NCI-H2081 treated with DMSO at 0.1 percent for 48 hours (cell line): ENCODE results near the gene FAM216A.
A peak's percentile ranks its signal among the peaks of the same experiment; 100 is the strongest.
"Not testable (repeated sequence)": the region's sequence is repeated elsewhere in the genome, so short reads cannot be mapped to it uniquely, and the experiment has no call there.

Experiments used
- DNase-seq: peaks from one replicate; lab custom pipeline; 2025; lab: John Stamatoyannopoulos, UW

FAM216A gene, protein sequence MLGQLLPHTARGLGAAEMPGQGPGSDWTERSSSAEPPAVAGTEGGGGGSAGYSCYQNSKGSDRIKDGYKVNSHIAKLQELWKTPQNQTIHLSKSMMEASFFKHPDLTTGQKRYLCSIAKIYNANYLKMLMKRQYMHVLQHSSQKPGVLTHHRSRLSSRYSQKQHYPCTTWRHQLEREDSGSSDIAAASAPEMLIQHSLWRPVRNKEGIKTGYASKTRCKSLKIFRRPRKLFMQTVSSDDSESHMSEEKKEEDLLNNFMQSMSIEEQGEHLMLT

DNA sequence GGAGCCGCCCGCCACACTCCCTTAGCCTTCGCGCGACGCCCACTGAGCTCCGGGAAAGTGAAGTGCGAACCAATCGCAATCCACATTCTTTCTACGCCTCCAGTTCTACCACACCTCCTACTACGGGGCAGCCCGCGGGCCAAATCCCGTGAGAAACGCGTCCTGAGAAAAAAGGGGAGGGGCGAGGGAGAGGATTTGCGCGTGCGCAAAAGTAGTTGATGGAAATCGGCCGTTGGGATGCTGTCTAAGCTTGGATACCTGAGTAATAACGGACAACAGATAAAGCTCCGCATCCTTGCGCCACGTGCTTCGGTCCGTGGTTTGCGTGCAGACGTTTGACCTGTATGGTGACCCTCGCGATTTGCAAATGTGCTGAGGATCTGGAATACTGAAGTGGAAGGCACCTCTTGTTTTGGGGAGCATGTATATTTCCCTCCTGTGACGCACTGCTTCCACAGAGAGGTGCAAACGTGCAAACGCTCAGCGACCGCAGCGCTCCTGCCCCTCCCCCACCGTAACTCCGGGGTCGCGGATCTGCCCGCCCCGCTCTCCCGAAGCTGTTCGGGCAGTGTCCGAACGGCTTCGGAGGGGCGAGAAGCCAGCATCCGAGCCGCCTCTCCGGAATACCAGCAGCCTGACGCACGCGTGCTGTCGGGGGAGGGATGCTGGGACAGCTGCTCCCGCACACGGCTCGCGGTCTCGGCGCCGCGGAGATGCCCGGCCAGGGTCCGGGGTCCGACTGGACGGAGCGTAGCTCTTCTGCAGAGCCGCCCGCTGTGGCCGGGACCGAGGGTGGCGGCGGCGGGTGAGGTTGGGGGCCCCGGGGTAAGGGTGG, at the start of gene FAM216A, which contains the start of gene GPN3:
Gene FAM216A, plus strand, starts transcription at position 632 of the 835 bp plus-strand sequence. Its CDS starts 31 bp downstream, at position 663.
Gene GPN3, minus strand, starts transcription at position 44 of the 835 bp plus-strand sequence. CDS start 54 bp downstream, outside the sequence.
- peak; percentile 93 for DNase-seq

DNA sequence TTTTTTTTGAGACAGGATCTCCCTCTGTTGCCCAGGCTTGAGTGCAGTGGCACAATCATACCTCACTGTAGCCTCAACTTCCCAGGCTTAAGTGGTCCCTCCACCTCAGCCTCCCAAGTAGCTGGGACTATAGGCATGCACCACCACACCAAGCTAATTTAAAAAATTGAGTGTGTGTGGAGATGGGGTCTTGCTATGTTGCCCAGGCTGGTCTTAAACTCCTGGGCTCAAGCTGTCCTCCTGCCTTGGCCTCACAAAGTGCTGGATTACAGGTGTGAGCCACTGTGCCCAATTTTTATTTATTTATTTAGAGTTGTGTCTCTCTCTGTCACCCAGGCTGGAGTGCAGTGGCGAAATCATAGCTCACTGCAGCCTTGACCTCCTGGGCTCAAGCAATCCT, 48.0 kb upstream of the FAM216A start:
- not testable (repeated sequence) for DNase-seq

DNA sequence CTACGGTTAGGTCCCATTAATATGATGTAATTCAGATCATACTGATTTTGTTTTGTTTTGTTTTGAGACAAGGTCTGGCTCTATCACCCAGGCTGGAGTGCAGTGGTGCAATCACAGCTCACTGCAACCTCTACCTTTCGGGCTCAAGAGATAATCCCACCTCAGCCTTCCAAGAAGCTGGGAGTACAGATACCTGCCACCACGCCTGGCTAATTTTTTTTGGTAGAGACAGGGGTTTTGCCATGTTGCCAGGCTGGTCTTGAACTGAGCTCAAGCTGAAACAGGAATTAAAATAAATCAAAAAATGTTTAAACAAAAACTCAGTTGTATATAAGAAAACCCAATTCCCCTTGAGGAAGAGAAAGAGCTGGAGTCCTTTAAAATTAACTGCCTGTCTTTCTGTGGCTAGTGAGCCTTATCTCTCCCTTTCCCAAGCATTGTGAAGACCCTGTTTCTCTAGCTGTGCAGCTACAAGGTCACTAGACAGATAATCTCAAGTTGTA, 47.4 kb upstream of the FAM216A start:
- DNase-seq, result no peak

DNA sequence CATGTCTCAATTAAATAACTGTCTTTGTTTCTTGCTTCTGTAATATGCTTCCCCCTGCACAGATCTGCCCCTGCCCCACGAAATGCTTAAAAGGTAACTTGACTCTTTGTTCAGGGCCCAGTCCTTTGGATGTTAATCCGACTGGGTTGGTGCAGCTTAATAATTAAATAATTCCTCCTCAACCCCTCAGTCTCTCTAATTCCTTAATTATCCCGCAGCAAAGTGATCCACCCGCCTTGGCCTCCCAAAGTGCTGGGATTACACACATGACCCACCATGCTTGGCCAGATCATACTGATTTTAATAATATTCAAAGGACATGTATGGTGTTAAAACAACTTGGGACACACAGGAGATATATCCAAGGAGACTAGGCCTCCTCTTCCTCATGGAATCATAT, 46.9 kb upstream of the FAM216A start:
- no peak for DNase-seq

DNA sequence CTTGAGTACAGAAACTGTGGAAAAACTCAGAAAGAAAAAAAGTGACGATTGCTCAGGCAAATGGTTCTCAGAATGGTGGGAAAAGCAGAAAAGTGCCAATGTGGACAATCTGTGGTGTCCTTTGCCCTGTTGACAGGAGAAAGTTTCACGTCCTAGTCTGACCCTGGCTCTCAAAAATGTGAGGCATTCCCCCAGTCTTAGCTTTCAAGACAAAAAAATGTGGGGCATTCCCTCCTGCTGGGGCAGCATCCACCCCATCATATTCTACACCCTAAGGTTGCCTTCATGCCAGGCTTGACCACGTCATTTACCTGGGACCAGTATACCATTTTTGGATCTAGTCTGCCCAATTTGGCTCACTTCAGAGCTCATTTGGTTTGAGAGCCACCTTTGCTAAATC, 44.4 kb upstream of the FAM216A start:
- no peak for DNase-seq

DNA sequence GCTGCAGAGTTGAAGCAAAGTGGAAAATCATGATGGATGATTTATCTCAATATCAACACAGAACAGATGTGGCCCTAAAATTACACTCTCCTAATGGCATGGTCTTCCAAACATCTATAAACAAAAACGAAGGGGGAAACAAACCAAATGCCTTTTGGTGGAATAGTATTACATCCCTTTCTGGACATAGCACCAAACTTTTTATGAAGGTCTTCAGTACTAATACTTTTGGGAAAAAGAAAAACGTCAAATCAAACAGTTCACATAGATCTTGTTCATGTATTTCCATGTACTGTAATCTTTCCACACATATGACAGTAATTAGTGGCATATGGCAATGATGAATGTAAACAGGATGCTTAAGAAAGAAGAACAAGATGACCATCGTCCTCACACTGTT, 42.2 kb upstream of the FAM216A start:
- no peak for DNase-seq

DNA sequence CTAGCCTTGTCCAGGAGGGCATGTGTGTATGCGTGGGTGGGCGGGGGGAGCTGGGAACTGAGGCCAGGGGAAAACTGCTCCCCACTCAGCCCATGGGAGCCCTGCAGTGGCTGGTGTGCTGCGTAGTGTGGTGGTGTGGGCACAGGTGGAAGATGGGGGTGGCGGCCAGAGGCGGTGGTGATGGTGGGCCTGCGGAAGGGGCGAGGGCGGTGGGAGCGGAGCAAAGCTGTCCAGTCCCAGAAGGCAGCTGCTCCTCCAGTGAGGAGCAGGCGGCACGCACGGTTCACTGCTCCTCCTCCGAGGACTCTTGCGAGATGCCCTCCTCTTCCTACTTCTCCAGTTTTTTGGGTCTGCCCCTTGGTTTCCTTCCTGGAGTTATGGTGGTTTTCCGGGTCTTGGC, 39.0 kb upstream of the FAM216A start:
- not testable (repeated sequence) for DNase-seq

DNA sequence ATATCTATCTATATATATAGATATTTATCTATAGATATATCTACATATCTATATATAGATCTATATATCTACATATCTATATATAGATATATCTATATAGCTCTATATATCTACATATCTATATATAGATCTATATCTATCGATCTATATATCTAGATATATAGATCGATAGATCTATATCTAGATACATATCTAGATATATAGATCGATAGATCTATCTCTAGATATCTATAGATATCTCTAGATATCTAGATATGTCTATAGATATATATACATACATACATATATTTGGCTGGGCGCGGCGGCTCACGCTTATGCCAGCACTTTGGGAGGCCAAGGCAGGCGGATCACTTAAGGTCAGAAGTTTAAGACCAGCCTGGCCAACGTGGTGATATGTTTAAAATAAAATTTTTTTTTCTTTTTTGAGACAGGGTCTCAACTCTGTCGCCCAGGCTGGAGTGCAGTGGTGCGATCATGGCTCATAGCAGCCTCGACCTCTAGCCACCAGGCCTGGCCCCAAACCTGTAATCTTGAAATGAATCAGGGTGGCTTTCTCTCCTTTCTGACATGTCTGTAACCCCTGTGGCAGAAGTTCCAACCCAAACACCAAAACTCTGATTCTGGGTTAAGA, 36.6 kb upstream of the FAM216A start:
- DNase-seq, result no peak

DNA sequence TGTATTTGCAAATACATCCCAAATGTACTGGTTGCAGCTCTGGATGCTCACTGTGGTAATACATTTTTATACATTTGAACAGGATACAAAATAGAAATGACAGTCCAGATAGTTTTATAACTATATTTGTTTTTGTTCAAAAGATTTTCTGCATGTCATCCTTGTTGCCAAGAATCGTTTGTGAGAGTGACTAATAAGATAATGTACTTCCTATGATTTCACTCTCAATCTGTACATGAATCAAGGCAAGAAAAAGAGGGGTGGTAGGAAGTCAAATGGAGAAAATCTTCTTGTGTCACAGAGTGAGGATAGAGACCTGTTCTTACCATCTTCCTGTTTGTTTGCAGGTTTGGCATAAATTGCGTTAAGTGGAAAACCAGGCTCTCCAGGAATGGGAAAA, 32.4 kb upstream of the FAM216A start:
- no peak for DNase-seq

DNA sequence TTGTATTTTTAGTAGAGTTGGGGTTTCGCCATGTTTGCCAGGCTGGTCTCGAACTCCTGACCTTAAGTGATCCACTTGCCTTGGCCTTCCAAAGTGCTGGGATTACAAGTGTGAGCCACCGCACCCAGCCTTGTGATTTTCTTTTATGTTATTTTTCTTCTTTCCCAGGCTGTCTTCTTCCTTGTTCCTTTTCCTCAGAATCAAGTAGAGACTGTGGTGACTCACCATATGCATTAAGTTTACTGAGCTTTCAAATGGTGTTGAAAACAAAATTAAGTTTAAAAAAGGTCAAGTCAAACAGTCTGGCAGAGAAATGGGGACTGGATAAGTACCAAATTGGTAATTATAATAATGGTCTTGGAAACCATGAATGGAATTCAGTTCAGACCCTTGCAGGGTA, 24.2 kb upstream of the FAM216A start:
- no peak for DNase-seq

DNA sequence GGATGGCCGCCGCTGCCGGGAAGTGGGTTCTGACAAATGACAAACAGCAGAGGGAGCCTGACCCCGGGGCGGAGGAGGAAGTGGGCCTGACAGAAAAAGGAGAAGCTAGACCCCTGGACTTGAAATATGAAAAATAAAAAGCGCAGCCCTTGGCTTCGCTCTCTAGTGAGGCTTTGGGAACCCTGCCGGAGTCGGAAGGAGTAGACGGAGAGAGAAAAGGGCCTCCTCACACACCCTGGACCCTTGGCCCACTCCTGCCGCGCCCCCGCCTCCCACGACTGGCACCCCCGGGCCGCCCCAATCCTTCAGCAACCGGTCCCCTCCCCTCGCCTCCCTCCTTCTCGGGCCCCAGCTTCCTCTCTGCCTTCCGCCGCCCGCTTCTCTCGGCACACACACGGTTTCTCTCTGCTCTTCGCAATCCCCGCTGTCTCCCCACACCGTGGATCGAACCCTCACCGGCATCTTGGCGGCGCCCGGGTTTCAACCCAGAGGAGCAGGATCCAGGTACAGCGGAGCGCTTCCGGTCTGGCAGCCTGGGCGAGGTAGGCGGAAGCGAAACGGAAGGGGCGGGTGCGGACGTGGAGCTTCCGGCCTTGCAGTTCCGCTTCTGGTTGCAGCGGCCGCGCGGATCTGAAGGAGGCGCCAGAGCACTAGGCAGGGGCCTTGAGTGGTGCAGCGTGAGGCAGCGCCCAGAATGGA, 18.7 kb upstream of the FAM216A start, which contains the start of gene ARPC3:
Gene ARPC3, minus strand, starts transcription at position 539 of the 699 bp plus-strand sequence. Its CDS starts 77 bp downstream, at position 462.
- DNase-seq, result peak; percentile 85

DNA sequence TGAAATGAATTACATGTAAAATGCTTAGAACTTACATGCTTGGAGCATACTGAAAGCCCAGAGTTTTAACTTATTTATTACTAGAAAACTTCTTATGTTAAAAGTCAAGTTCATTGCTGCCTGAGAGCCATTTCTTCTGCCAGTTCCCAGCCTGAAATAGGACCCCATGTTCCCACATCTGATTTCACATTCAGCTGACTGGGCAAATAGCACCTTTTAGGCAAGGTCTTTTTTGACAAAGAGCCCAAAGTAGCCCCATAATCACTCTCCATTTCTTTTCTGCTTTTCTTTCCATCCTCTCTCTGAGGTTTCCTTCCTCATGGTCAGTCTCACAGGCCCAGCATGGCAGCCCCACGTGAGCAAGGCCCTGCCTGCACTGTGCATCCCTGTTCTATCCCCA, 17.4 kb upstream of the FAM216A start:
- no peak for DNase-seq

DNA sequence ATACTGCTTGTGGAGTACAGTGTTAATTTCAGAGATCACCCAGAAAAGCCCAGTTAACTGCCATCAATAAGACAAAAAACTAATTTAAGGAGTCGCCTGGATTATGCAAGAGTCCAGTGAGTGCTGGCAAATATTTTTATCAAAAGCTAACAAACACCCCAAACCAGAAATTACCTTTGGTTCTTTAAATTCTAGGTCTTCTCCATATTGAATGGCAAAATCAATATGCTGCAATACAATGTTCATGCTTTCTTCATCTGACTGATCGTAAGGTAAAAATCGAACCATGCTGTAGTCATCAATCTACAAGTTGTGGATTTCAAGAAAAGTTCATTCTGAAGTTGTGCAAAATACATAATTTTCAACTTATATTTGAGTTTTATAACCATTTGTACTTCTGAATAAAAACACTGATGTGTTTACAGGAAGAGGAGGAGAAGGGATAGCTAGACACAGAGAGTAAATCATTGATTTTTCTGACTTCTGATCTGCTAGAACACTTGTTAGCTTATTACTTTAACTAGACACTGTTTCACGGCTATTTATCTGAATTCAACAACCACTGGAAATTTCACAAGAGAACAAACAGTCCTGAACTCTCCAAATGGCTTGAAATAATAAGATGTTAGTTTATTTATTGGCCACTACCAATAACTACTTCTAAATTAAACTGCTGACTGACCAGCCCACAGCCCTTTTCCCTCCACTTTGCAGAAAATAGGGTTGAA, 14.9 kb upstream of the FAM216A start:
- DNase-seq, result no peak

DNA sequence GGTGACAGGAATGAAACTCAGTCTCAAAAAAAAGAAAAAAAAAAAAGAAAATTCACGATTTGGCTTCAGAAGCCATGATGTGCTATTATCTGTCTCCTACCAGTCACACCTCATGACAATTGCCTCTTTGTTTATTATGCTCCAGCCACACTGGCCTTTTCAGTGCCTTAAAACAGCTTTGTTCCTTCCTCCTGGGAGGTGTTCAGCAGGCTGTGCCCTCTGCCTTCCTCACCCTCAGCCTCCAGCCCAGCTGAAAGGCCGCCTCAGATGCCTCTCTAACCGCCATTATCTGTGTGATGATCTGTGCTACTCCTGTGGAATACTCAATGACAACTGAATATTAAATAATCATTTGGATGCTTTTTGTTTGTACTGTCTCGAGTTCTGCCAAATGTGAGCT, 9.9 kb upstream of the FAM216A start:
- DNase-seq, result no peak

DNA sequence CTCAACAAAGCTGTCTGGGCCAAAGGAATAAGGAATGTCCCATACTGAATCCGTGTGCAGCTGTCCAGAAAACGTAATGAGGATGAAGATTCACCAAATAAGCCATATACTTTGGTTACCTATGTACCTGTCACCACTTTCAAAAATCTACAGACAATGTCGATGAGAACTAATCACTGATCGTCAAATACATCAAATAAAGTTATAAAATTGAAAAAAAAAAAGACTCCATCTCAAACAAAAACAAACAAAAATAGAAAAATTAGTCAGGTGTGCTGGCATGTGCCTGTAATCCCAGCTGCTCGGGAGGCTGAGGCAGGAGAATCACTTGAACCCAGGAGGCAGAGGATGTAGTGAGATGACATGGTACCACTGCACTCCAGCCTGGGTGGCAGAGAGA, 7.5 kb upstream of the FAM216A start:
- DNase-seq, result not testable (repeated sequence)

DNA sequence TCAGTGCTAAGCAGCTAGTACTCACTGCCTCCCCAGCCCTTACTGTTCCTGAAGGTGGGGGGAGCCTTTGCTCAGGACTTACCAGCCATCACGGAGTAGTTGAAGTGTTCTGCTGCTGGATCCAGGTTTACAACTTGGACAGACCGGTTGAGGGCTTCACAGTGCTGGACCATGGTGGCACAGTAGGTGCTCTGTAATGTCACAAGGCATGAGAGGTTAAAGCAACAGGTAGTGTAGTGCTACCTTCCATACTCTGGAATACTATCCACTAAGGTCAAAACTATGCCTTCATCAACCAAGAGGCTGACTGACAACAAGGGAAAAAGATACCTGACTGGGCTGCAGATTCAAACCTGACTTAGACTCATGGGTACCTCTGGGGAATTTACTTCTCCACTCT, 3.6 kb upstream of the FAM216A start:
- no peak for DNase-seq

DNA sequence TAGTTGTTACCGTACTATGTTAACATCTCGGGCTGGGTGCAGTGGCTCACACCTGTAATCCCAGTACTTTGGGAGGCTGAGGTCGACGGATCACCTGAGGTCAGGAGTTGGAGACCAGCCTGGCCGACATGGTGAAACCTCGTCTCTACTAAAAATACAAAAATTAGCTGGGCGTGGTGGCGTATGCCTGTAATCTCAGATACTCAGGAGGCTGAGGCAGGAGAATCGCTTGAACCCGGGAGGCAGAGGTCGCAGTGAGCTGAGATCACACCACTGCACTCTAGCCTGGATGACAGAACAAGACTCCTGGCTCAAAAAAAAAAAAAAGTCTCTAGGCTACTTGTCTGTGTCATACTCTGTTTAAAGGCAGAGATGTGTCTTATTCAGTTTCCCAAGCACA, 2.9 kb upstream of the FAM216A start:
- DNase-seq, result not testable (repeated sequence)

DNA sequence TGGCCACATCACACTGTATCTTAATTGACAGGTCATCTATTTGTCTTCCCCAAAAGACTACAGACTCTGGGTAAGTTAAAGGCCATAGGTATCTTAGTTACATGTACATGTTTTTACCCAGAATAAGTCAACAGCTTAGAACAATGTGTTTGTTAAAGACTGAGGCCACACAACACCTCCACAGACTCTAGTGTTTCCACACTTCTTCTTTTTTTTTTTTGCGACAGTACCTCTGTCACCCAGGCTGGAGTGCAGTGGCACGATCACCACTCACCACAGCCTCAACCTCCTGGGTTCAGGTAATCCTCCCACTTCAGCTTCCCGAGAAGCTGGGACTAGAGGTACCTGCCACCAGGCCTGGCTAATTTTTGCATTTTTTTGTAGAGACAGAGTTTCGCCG, 1.9 kb upstream of the FAM216A start:
- DNase-seq, result no peak

DNA sequence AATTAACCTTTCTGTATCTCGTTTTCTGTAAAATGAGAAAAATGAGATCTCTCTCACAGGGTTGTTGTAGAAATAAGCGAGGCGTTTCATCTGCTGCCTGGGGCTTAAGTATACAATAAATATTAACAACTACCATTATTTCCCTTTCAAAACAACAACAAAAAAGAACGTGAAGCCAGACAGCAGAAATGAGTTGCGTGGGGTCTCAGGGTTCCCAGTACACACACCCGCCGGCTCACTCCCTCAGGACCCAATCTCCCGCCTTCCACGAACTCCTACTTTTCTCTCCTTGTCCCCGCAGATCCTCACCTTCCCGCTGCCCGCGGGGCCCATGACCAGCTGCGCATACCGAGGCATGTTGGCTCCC, 815 bp upstream of the FAM216A start:
- no peak for DNase-seq

DNA sequence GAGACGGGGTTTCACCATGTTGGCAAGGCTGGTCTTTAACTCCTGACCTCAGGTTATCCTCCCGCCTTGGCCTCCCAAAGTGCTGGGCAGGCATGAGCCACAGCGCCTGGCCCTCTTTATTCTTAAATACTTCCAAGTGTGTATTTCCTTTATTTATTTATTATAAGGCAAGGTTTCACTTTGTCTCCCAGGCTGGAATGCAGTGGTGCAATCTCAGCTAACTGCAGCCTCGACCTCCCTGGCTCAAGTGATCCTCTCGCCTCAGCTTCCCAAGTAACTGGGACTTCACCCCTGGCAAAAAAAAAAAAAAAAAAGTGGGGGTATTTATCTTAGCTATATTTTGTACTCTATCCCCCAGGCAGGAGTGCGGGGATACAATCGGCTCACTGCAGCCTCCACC, 6.8 kb downstream of the FAM216A start:
- DNase-seq, result no peak

DNA sequence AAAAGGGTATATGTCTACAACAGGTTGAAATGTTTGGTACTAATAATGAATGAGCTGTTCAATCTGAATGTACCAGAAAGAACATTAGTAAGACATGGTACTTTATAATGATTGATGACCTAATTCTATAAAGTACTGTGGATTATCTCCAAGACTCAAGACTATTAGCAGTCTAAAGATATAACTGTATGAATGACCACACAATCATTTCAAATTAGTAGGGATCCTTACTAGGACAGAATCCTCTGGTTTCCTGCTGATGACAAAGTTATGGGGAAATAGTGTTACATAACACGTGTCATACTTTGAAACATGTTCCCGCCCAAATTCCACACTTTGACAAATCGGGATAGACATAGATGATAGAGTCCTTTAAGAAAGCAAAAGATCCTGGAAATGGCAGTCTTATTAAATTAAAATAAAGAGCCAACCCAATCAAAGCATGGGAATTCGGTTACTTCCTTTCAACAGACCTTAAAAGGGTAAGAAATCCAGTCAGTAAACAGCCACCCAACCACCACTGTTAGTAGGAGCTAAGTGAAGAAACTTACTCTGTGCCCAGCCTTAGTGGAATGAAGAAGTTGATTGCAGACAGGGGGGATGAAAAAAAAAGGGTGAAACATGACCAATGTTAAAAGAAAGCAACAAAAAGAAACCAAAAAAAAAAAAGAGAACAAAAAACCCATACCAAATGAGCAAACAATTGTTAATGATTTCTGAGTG, 30.5 kb downstream of the FAM216A start:
- DNase-seq, result no peak
